ENCODE data around the gene CNDP2. TPM values are rescaled to one million over a fixed set of nuclear protein-coding genes. Genes with fewer than 3 reads are reported as not detected.
"Not testable (repeated sequence)": the region's sequence is repeated elsewhere in the genome, so short reads cannot be mapped to it uniquely, and the experiment has no call there.

The CNDP2 gene
- polyA plus RNA-seq, 2 of the 4 experiments (the other 2 are of a cell fraction), result 93.7 to 106 TPM

DNA sequence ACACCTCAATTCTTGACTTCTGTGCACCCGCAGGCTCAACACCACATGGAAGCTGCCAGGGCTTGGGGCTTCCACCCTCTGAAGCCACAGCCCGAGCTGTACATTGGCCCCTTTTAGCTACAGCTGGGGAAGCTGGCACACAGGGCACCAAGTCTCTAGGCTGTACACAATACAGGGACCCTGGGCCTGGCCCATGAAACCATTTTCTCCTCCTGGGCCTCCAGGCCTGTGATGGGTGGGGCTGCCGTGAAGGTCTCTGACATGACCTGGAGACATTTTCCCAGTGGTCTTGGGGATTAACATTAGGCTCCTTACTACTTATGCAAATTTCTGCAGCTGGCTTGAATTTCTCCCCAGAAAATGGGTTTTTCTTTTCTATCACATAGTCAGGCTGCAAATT, 69.8 kb downstream of the CNDP2 start:
- CTCF ChIA-PET; H3K4me3 ChIP-seq; ATAC-seq; H3K4me2 ChIP-seq; H3K9me3 ChIP-seq; H3K4me1 ChIP-seq; POLR2A ChIA-PET; FAIRE-seq; DNase-seq (ENCODE audit: low read depth in 1 of 2, low spot score in 1 of 2); H3K27ac ChIP-seq: not testable (repeated sequence)
- peak; percentile 84 for TF ChIP-seq ZFP36 (IDR thresholded peaks at IDR 0.05; ENCODE audit: borderline replicate concordance, partially characterized antibody)
- 25% methylated on average over 3 of the region's 3 CpGs for WGBS (ENCODE audit: missing lambda C conversion rate)

DNA sequence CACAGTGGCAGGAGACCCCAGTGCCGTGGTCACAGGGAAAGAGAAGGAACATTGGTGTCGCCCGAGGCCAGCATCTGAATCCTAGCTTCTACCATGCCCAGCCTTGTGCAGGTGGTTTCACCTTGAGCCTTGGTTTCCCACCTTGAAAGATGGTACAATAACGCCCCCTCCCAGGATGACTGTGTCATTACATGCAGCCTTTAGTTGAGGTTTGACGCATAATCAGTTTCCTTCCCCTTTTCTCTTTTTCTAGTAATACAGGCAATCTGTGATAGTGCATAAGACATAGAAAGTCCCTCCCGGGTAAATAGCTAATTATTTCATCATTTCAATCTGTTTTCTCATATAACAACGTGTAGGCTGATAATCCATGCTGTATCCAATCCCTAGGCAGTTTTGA, 71.7 kb downstream of the CNDP2 start:
- WGBS (ENCODE audit: missing lambda C conversion rate), result 36% methylated on average over 7 of the region's 7 CpGs
- no peak for ATAC-seq

GRCh38 chr18:74569401-74569800, 73.2 kb downstream of the CNDP2 start:
- ATAC-seq (no peak), DNase-seq (ENCODE audit: low read depth in 1 of 2, low spot score in 1 of 2) (no peak), FAIRE-seq (no peak)
- no peak overlapping the region for H3K4me2 ChIP-seq
- ChIA-PET CTCF (interaction anchor here (0.6 kb wide), 2 partner anchors 9 to 601 kb away, joined by 3 to 4 read pairs; no protein-coding TSS in a partner anchor), POLR2A (no interaction called here)
- no peaks in the 10 kb centered on the region for H3K4me1 ChIP-seq
- TF ChIP-seq EP300 (IDR thresholded peaks at IDR 0.05), result no peak
- no peak for TF ChIP-seq TP53 (CRISPR knock-in tag; IDR thresholded peaks at IDR 0.05)
- TF ChIP-seq HOXA7 (CRISPR knock-in tag; IDR thresholded peaks at IDR 0.05), result no peak
- TF ChIP-seq ZFP36 (IDR thresholded peaks at IDR 0.05; ENCODE audit: borderline replicate concordance, partially characterized antibody), result no peak
- no peak for TF ChIP-seq JUN (IDR thresholded peaks at IDR 0.05)
- no peak for TF ChIP-seq MYC (IDR thresholded peaks at IDR 0.05; ENCODE audit: borderline replicate concordance, low read length)
- no peak for TF ChIP-seq RFX5 (IDR thresholded peaks at IDR 0.05)
- TF ChIP-seq CTCF (IDR thresholded peaks at IDR 0.05), result no peak
- TF ChIP-seq, protein P1, sequence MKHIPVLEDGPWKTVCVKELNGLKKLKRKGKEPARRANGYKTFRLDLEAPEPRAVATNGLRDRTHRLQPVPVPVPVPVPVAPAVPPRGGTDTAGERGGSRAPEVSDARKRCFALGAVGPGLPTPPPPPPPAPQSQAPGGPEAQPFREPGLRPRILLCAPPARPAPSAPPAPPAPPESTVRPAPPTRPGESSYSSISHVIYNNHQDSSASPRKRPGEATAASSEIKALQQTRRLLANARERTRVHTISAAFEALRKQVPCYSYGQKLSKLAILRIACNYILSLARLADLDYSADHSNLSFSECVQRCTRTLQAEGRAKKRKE (CRISPR knock-in tag; IDR thresholded peaks at IDR 0.05; ENCODE audit: low read depth), result no peak
- no peak for TF ChIP-seq CEBPB (IDR thresholded peaks at IDR 0.05)
- TF ChIP-seq RARB (CRISPR knock-in tag; IDR thresholded peaks at IDR 0.05), result no peak
- 28% methylated on average over 4 of the region's 4 CpGs for WGBS (ENCODE audit: missing lambda C conversion rate)
- no peak overlapping the region for H3K27ac ChIP-seq
- H3K4me3 ChIP-seq, result no peak overlapping the region
- peaks cover 4% of the 10 kb centered on the region; the same call in 2 of the 3 replicates for H3K9me3 ChIP-seq

More for the DNA sequence above, 71.7 kb downstream of the CNDP2 start:
- ChIA-PET POLR2A (no interaction called here), CTCF (interaction anchor here (1.1 kb wide), 1 partner anchor 16 kb away, joined by 3 read pairs; no protein-coding TSS in a partner anchor)
- H3K4me3 ChIP-seq, result no peak overlapping the region
- DNase-seq (ENCODE audit: low read depth in 1 of 2, low spot score in 1 of 2) (no peak), FAIRE-seq (no peak)
- no peaks in the 10 kb centered on the region for H3K4me1 ChIP-seq
- H3K27ac ChIP-seq, result no peak overlapping the region
- TF ChIP-seq FOSL2 (IDR thresholded peaks at IDR 0.05) (no peak), FOSL2 (CRISPR knock-in tag; IDR thresholded peaks at IDR 0.05) (no peak), KDM5A (IDR thresholded peaks at IDR 0.05) (no peak), SREBF2 (IDR thresholded peaks at IDR 0.05) (no peak), ZNF302 (CRISPR knock-in tag; IDR thresholded peaks at IDR 0.05) (no peak), TFCP2L1 (CRISPR knock-in tag; IDR thresholded peaks at IDR 0.05) (no peak), ZSCAN20 (CRISPR knock-in tag; IDR thresholded peaks at IDR 0.05) (no peak), HOXA7 (CRISPR knock-in tag; IDR thresholded peaks at IDR 0.05) (no peak), JUN (IDR thresholded peaks at IDR 0.05) (no peak)
- TF ChIP-seq, protein P2, sequence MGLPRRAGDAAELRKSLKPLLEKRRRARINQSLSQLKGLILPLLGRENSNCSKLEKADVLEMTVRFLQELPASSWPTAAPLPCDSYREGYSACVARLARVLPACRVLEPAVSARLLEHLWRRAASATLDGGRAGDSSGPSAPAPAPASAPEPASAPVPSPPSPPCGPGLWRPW (IDR thresholded peaks at IDR 0.05), result no peak
- no peak overlapping the region for H3K4me2 ChIP-seq
- H3K9me3 ChIP-seq, result peaks cover 4% of the 10 kb centered on the region; the same call in 2 of the 3 replicates

GRCh38 chr18:74570266-74570665, 74.1 kb downstream of the CNDP2 start:
- Histone ChIP-seq H3K4me1 (no peaks in the 10 kb centered on the region), H3K4me2 (no peak overlapping the region), H3K27ac (no peak overlapping the region), H3K4me3 (no peak overlapping the region), H3K9me3 (peaks cover 4% of the 10 kb centered on the region; the same call in 2 of the 3 replicates)
- no peak for TF ChIP-seq POLR2A (IDR thresholded peaks at IDR 0.05; ENCODE audit: low read length)
- TF ChIP-seq POLR2AphosphoS2 (conservative IDR thresholded peaks at IDR 0.05; ENCODE audit: low read length), result no peak
- no peak for TF ChIP-seq KDM5A (IDR thresholded peaks at IDR 0.05)
- TF ChIP-seq RARB (CRISPR knock-in tag; IDR thresholded peaks at IDR 0.05), result no peak
- TF ChIP-seq, protein P3, sequence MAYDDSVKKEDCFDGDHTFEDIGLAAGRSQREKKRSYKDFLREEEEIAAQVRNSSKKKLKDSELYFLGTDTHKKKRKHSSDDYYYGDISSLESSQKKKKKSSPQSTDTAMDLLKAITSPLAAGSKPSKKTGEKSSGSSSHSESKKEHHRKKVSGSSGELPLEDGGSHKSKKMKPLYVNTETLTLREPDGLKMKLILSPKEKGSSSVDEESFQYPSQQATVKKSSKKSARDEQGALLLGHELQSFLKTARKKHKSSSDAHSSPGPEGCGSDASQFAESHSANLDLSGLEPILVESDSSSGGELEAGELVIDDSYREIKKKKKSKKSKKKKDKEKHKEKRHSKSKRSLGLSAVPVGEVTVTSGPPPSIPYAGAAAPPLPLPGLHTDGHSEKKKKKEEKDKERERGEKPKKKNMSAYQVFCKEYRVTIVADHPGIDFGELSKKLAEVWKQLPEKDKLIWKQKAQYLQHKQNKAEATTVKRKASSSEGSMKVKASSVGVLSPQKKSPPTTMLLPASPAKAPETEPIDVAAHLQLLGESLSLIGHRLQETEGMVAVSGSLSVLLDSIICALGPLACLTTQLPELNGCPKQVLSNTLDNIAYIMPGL (CRISPR knock-in tag; IDR thresholded peaks at IDR 0.05; ENCODE audit: borderline replicate concordance), result no peak
- no peak for TF ChIP-seq USF2 (IDR thresholded peaks at IDR 0.05)
- no peak for TF ChIP-seq GATA3 (IDR thresholded peaks at IDR 0.05; ENCODE audit: borderline replicate concordance)
- TF ChIP-seq ZSCAN20 (CRISPR knock-in tag; IDR thresholded peaks at IDR 0.05), result no peak
- no peak for TF ChIP-seq RFX5 (IDR thresholded peaks at IDR 0.05)
- TF ChIP-seq, protein P1 (CRISPR knock-in tag; IDR thresholded peaks at IDR 0.05; ENCODE audit: low read depth), result no peak
- no peak for TF ChIP-seq FOSB (CRISPR knock-in tag; IDR thresholded peaks at IDR 0.05)
- no peak for TF ChIP-seq NFE2L2 (conservative IDR thresholded peaks at IDR 0.05; ENCODE audit: low read length)
- 7% methylated on average over 4 of the region's 4 CpGs for WGBS (ENCODE audit: missing lambda C conversion rate)
- ATAC-seq (no peak), FAIRE-seq (no peak), DNase-seq (ENCODE audit: low read depth in 1 of 2, low spot score in 1 of 2) (no peak)
- ChIA-PET CTCF (no interaction called here), POLR2A (no interaction called here)

All from A549 (cell line).